ENCODE measurements around the gene PPM1D. TPM values are rescaled to one million over a fixed set of nuclear protein-coding genes. Genes with fewer than 3 reads are reported as not detected.
"Not testable (repeated sequence)": the region's sequence is repeated elsewhere in the genome, so short reads cannot be mapped to it uniquely, and the experiment has no call there.

The PPM1D gene
- total and polyA plus RNA-seq, 2 experiments from 2014 or later: 7.8 to 13.3 TPM

DNA sequence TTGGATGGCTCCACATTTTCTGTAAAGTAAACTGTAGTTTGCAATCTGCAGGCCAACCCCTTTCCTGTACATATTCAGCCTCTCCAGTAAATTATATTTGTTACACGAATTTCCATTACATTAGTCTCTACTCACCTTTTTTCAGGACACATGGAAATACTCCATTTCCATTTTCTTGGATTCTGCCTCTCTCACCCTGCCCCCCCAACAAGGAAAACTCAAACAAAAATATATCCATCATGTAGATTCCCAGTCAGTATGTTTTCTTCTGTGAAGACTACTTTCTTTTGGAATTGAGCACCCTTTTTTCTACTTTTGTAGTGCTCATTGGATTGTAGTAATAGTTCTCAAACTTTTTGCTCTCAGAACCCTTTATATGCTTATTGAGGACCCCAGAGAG lies 2.9 kb downstream of the PPM1D start:
- H3K4me1 Mint-ChIP-seq: peaks cover 17% of the 10 kb centered on the region
- ATAC-seq (no peak), DNase-seq (ENCODE audit: low spot score) (no peak)
- H3K4me2 ChIP-seq: peak overlapping the region; percentile 84
- H3K36me3 Mint-ChIP-seq (ENCODE audit: low read depth): no peaks in the 10 kb centered on the region
- peak overlapping the region; percentile 95 for H3K4me3 Mint-ChIP-seq
- H3K36me3 ChIP-seq (ENCODE audit: insufficient read depth): no peaks in the 10 kb centered on the region
- no peaks in the 10 kb centered on the region for H3K27me3 ChIP-seq (ENCODE audit: insufficient read depth)
- H3K9me2 ChIP-seq (ENCODE audit: insufficient read depth): no peaks in the 10 kb centered on the region
- no peaks in the 10 kb centered on the region for H3K9me3 Mint-ChIP-seq
- peaks cover 73% of the 10 kb centered on the region for H3K79me2 ChIP-seq (replicated peaks; ENCODE audit: insufficient read depth)
- H3K27ac Mint-ChIP-seq: peak overlapping the region; percentile 68; the same call in 1 of the 2 replicates
- no peaks in the 10 kb centered on the region for H3F3A ChIP-seq (replicated peaks; ENCODE audit: low read depth)
- H3K4me3 ChIP-seq: peak overlapping the region; percentile 67
- TF ChIP-seq NANOG (IDR thresholded peaks at IDR 0.05; ENCODE audit: borderline replicate concordance) (no peak), CREB1 (CRISPR knock-in tag; IDR thresholded peaks at IDR 0.05; ENCODE audit: low read depth) (no peak), EZH2 (IDR thresholded peaks at IDR 0.05; ENCODE audit: low read depth, unreplicated experiment) (no peak)
- peaks cover 12% of the 10 kb centered on the region for H3K27me3 Mint-ChIP-seq (ENCODE audit: insufficient read depth, low read depth, poor library complexity)
- H3K4me1 ChIP-seq (ENCODE audit: insufficient read depth): peaks cover 5% of the 10 kb centered on the region; the same call in 1 of the 2 replicates
- H3K27ac ChIP-seq (ENCODE audit: low read depth): no peak overlapping the region
- H2AFZ ChIP-seq: no peak overlapping the region
- H4K20me1 ChIP-seq (replicated peaks; ENCODE audit: insufficient read depth): peaks cover 9% of the 10 kb centered on the region

DNA sequence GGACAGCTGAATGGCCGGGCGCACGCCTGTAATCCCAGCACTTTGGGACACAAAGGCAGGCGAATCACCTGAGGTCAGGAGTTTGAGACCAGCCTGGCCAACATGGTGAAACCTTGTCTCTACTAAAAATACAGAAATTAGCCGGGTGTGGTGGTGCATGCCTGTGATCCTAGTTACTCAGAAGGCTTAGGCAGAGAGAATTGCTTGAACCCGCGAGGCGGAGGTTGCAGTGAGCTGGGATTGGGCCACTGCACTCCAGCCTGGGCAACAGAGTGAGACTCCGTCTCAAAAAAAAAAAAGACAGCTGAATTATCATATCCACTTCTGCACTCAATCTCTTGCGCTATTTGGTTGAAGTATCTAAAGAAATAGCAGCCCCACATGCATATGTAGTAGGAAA lies 3.5 kb downstream of the PPM1D start:
- H3K4me3 Mint-ChIP-seq: peak overlapping the region; percentile 36; the same call in 2 of the 3 replicates
- not testable (repeated sequence) for H3K9me2 ChIP-seq (ENCODE audit: insufficient read depth); H3K27ac ChIP-seq (ENCODE audit: low read depth); H3K9me3 Mint-ChIP-seq; H3K4me1 ChIP-seq (ENCODE audit: insufficient read depth); H3K4me3 ChIP-seq; H3K27ac Mint-ChIP-seq; H3K27me3 ChIP-seq (ENCODE audit: insufficient read depth); DNase-seq (ENCODE audit: low spot score); H3K4me2 ChIP-seq; H3K36me3 ChIP-seq (ENCODE audit: insufficient read depth); H3K36me3 Mint-ChIP-seq (ENCODE audit: low read depth); H4K20me1 ChIP-seq (replicated peaks; ENCODE audit: insufficient read depth); H3F3A ChIP-seq (replicated peaks; ENCODE audit: low read depth); H2AFZ ChIP-seq; ATAC-seq
- H3K79me2 ChIP-seq (replicated peaks; ENCODE audit: insufficient read depth): peaks cover 79% of the 10 kb centered on the region
- peaks cover 12% of the 10 kb centered on the region; the same call in 2 of the 3 replicates for H3K4me1 Mint-ChIP-seq
- H3K27me3 Mint-ChIP-seq (ENCODE audit: insufficient read depth, low read depth, poor library complexity): peaks cover 12% of the 10 kb centered on the region

DNA sequence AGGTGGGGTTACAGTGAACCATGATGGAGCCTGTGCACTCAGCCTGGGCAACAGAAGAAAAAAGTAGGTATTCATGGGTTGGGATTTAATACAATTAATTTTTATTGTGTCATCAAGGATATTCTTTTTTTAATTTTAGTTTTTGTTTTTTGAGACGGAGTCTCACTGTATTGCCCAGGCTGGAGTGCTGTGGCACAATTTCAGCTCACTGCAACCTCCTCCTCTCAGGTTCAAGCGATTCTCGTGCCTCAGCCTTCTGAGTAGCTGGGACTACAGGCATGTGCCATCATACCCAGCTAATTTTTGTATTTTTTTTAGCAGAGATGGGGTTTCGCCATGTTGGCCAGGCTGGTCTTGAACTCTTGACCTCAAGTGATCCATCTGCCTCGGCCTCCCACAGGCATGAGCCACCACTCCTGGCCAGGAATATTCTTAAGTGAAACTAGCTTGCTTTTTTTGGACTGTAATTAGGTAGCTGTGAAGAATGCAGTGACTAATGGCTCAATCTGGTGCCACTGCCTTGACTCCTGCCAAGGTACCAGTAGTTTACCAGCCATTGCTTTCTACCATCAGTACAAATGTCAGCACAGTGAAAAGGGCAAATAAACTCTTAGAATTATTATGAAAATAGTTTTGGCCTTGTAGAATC lies 4.8 kb downstream of the PPM1D start:
- H3K27ac Mint-ChIP-seq: no peak overlapping the region; the same call in 1 of the 2 replicates
- ATAC-seq: no peak
- H3K4me3 Mint-ChIP-seq: no peak overlapping the region
- H3K4me3 ChIP-seq: no peak overlapping the region
- H3K4me1 Mint-ChIP-seq: peaks cover 6% of the 10 kb centered on the region; the same call in 2 of the 3 replicates
- TF ChIP-seq, protein P1, sequence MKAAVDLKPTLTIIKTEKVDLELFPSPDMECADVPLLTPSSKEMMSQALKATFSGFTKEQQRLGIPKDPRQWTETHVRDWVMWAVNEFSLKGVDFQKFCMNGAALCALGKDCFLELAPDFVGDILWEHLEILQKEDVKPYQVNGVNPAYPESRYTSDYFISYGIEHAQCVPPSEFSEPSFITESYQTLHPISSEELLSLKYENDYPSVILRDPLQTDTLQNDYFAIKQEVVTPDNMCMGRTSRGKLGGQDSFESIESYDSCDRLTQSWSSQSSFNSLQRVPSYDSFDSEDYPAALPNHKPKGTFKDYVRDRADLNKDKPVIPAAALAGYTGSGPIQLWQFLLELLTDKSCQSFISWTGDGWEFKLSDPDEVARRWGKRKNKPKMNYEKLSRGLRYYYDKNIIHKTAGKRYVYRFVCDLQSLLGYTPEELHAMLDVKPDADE (IDR thresholded peaks at IDR 0.05): no peak
- TF ChIP-seq POLR2AphosphoS5 (IDR thresholded peaks at IDR 0.05; ENCODE audit: low read depth): no peak
- peaks cover 92% of the 10 kb centered on the region for H3K79me2 ChIP-seq (replicated peaks; ENCODE audit: insufficient read depth)
- no peak overlapping the region for H2AFZ ChIP-seq
- H3K4me2 ChIP-seq: no peak overlapping the region
- H4K20me1 ChIP-seq (replicated peaks; ENCODE audit: insufficient read depth): peaks cover 17% of the 10 kb centered on the region
- H3F3A ChIP-seq (replicated peaks; ENCODE audit: low read depth): no peaks in the 10 kb centered on the region
- peaks cover 5% of the 10 kb centered on the region; the same call in 1 of the 2 replicates for H3K4me1 ChIP-seq (ENCODE audit: insufficient read depth)
- H3K27ac ChIP-seq (ENCODE audit: low read depth): no peak overlapping the region
- no peaks in the 10 kb centered on the region for H3K9me2 ChIP-seq (ENCODE audit: insufficient read depth)
- H3K36me3 ChIP-seq (ENCODE audit: insufficient read depth): no peaks in the 10 kb centered on the region
- no peaks in the 10 kb centered on the region for H3K9me3 Mint-ChIP-seq
- no peaks in the 10 kb centered on the region for H3K27me3 ChIP-seq (ENCODE audit: insufficient read depth)
- peaks cover 5% of the 10 kb centered on the region for H3K27me3 Mint-ChIP-seq (ENCODE audit: insufficient read depth, low read depth, poor library complexity)
- DNase-seq (ENCODE audit: low spot score): no peak
- no peaks in the 10 kb centered on the region for H3K36me3 Mint-ChIP-seq (ENCODE audit: low read depth)

Measured in GM23338 (cell line).